Prostate gland (tissue), 2 donors: Measurements from ENCODE around the gene TEX9. TPM values are rescaled to one million over a fixed set of nuclear protein-coding genes. Genes with fewer than 3 reads are reported as not detected.

Experiments used
- DNase-seq: peaks from one replicate; pipeline ENCODE4 v3.0.0-alpha.2; 2019; ENCODE audit warnings: low spot score
- H3K27ac ChIP-seq, 2 donors: fragments of 200-600 bp; sonication (generic); 2 replicates each; pipeline ENCODE4 v1.5.1; 2017 to 2019
- H3K27me3 ChIP-seq: fragments of 200-600 bp; sonication (generic); replicated peaks from 2 replicates; pipeline ENCODE4 v1.5.1; 2019; ENCODE audit not compliant: insufficient read depth
- H3K36me3 ChIP-seq, 2 donors: fragments of 200-600 bp; sonication (generic); 1 replicate in 1 of 2; 2 replicates in 1 of 2; pipeline versions ENCODE4 v1.5.1 to v1.8.1; 2017 to 2019
- H3K4me1 ChIP-seq: fragments of 200-600 bp; sonication (generic); replicated peaks from 2 replicates; pipeline ENCODE4 v1.5.1; 2019
- H3K4me3 ChIP-seq, 2 donors: fragments of 200-600 bp; sonication (generic); 2 replicates each; pipeline ENCODE4 v1.5.1; 2017 to 2019
- H3K9me3 ChIP-seq: fragments of 200-600 bp; sonication (generic); 2 replicates; pipeline ENCODE4 v1.5.1; 2017
- POLR2A ChIP-seq: fragments of 450-650 bp; IDR thresholded peaks from one replicate; pipeline ENCODE4 v1.6.1; 2016; ENCODE audit warnings: antibody characterized with exemption, mild to moderate bottlenecking
- POLR2AphosphoS5 ChIP-seq: sonication (generic); formaldehyde crosslinking; IDR thresholded peaks from one replicate; pipeline ENCODE4 v1.6.1; 2017; ENCODE audit warnings: antibody characterized with exemption
- WGBS: methylation state at CpG from one replicate; pipeline ENCODE4 v1.1.5; 2018; 5-methylcytosine and 5-hydroxymethylcytosine counted together
- intact Hi-C: fragments of 100-400 bp; cut with DNase I; formaldehyde crosslinking; loops from one replicate; pipeline ENCODE4 v1.14.2; 2022
- total RNA-seq, 2 donors: library from RNA; depleted of rRNA; stranded (reverse); fragments of >200 nt; gene quantifications; one replicate each; pipeline ENCODE4 v1.1.0, GENCODE V29; 2016
- TF ChIP-seq, protein P1 (sequence below), 4 experiments: fragments of 200-600 bp in 2 of 4; fragments of 450-650 bp in 2 of 4; sonication (generic) in 2 of 4; IDR thresholded peaks; 1 replicate in 3 of 4; 2 replicates in 1 of 4; pipeline ENCODE4 v1.5.1; 2016 to 2019; ENCODE audit warnings: antibody characterized with exemption in 4 of 4, mild to moderate bottlenecking in 2 of 4, moderate library complexity in 2 of 4

TEX9 gene
- total RNA-seq, 2 donors from 2014 or later: 8.7 to 9.4 TPM

DNA sequence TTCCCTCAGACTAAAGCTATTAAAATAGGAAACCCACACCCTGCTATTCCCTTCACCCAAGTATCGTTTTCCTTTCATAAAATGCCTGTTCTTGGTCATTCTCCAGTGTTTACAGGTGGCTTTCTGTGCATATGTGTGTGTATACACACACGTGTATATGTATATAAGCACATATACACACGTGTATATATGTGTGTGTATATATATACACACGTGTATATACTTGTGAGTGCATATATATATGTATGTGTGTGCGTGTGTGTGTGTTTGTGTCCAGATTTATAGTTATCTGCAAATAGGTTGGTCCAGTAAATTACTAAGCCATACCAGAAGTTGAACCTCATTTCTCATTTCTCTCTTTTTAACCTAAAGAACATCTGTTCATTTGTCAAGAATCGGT, 15.7 kb upstream of the TEX9 start:
- no peak overlapping the region for H3K4me3 ChIP-seq
- no peaks in the 10 kb centered on the region for H3K4me1 ChIP-seq
- no peaks in the 10 kb centered on the region for H3K36me3 ChIP-seq
- WGBS: 86% methylated on average over 6 of the region's 6 CpGs
- no peaks in the 10 kb centered on the region for H3K27me3 ChIP-seq
- no peaks in the 10 kb centered on the region for H3K9me3 ChIP-seq
- TF ChIP-seq, protein P1, sequence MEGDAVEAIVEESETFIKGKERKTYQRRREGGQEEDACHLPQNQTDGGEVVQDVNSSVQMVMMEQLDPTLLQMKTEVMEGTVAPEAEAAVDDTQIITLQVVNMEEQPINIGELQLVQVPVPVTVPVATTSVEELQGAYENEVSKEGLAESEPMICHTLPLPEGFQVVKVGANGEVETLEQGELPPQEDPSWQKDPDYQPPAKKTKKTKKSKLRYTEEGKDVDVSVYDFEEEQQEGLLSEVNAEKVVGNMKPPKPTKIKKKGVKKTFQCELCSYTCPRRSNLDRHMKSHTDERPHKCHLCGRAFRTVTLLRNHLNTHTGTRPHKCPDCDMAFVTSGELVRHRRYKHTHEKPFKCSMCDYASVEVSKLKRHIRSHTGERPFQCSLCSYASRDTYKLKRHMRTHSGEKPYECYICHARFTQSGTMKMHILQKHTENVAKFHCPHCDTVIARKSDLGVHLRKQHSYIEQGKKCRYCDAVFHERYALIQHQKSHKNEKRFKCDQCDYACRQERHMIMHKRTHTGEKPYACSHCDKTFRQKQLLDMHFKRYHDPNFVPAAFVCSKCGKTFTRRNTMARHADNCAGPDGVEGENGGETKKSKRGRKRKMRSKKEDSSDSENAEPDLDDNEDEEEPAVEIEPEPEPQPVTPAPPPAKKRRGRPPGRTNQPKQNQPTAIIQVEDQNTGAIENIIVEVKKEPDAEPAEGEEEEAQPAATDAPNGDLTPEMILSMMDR (IDR thresholded peaks at IDR 0.05): no peak
- TF ChIP-seq POLR2AphosphoS5: no peak
- H3K27ac ChIP-seq: no peak overlapping the region
- intact Hi-C loops: no loop called here
- no peak for DNase-seq

DNA sequence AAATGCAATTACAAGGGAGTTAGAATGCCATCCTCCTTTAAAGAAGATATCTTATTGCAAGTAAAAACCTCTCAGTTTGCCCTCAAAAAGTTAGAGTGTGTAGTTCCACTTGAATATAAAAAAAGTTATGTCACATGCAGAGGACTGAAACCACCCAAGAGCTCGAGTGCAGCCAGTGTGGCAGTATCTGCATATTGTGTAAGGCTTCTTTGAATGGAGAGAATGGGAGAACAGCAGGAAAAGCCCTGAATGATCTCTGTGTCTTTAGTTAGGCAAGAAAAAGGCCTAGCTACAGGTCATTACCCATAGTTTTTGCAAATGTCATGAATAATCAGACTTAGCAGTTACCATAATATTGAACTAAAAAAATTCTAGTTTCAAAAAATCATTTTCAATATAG, 13.9 kb upstream of the TEX9 start:
- no peaks in the 10 kb centered on the region for H3K9me3 ChIP-seq
- no peak overlapping the region for H3K4me3 ChIP-seq
- intact Hi-C loops: no loop called here
- no peak for TF ChIP-seq POLR2A
- TF ChIP-seq POLR2AphosphoS5: no peak
- TF ChIP-seq, protein P1 (IDR thresholded peaks at IDR 0.05): no peak
- no peaks in the 10 kb centered on the region for H3K27me3 ChIP-seq
- no peaks in the 10 kb centered on the region for H3K4me1 ChIP-seq
- 35% methylated on average over 1 of the region's 1 CpG for WGBS
- no peaks in the 10 kb centered on the region for H3K36me3 ChIP-seq
- DNase-seq: no peak
- no peak overlapping the region for H3K27ac ChIP-seq

DNA sequence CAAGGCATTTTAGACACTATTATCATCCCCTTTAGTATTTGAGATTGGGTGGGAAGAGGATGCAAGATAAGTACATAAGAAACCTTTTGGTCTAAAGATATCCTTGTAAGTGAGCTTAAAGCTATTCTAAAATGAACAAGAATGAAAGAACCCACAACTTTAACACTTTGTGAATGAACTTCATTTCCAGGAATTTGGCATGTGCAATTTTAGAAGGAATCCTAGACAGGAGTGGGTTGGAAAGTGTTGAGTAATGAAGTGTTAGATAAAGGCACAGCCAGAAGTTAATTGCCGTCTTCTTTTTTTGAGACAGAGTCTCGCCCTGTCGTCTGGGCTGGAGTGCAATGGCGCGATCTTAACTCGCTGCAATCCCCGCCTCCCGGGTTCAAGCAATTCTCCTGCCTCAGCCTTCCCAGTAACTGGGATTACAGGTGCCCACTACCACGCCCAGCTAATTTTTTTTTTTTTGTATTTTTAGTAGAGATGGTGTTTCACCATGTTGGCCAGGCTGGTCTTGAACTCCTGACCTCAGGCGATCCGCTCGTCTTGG, 13.2 kb upstream of the TEX9 start:
- WGBS: 94% methylated on average over 12 of the region's 12 CpGs
- intact Hi-C loops: no loop called here
- TF ChIP-seq POLR2AphosphoS5: no peak
- TF ChIP-seq, protein P1 (IDR thresholded peaks at IDR 0.05): no peak
- no peak for TF ChIP-seq POLR2A

DNA sequence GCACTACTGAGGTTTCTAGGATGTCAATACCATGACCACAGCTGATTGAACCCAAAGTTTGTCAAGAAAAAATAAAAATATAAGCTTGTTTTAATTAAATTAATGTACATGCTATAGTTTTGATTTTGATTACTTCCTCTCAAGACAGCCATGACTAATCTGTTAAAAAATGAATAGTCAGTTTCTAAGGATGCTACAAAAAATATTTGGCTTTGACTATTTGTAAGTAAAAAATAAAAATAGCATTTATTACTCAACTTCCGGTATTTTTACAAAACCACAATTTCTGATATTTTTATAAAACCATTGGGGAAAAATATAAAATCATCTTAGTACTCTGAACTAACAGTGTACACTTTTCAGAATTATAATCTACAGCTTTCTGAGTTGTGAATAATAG, 12.1 kb upstream of the TEX9 start:
- TF ChIP-seq POLR2A: no peak
- TF ChIP-seq, protein P1 (IDR thresholded peaks at IDR 0.05): no peak
- no peak for TF ChIP-seq POLR2AphosphoS5
- Histone ChIP-seq H3K36me3 (no peaks in the 10 kb centered on the region), H3K9me3 (no peaks in the 10 kb centered on the region), H3K27ac (no peak overlapping the region), H3K4me1 (no peaks in the 10 kb centered on the region), H3K27me3 (no peaks in the 10 kb centered on the region), H3K4me3 (no peak overlapping the region)
- WGBS: 83% methylated on average over 1 of the region's 1 CpG
- intact Hi-C loops: no loop called here
- DNase-seq: no peak

More for the DNA sequence above, 13.2 kb upstream of the TEX9 start:
- DNase-seq: no peak
- Histone ChIP-seq H3K27ac (no peak overlapping the region), H3K36me3 (no peaks in the 10 kb centered on the region), H3K9me3 (no peaks in the 10 kb centered on the region), H3K4me3 (no peak overlapping the region), H3K27me3 (no peaks in the 10 kb centered on the region), H3K4me1 (no peaks in the 10 kb centered on the region)

DNA sequence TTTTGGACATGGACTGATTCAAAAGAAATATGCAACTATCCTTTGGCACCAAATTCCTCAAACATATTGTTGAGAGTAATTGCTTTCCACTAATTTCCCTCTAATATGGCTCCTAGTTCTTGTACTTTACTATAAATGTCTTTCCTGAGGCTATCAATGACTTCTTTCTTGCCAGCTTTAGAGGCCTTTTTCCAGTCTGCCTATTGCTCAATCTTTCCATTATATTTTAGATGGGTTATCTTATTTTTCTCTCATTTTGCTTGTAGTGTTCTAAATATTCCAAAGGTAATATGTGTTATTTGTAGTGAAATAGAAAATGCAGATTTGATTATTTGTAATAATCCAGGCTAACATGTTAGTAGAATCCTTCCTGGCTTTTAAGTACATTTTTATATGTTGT, 11.5 kb upstream of the TEX9 start:
- Histone ChIP-seq H3K4me1 (no peaks in the 10 kb centered on the region), H3K27me3 (no peaks in the 10 kb centered on the region), H3K9me3 (no peaks in the 10 kb centered on the region), H3K4me3 (no peak overlapping the region), H3K27ac (no peak overlapping the region), H3K36me3 (no peaks in the 10 kb centered on the region)
- TF ChIP-seq POLR2A (no peak), POLR2AphosphoS5 (no peak)
- TF ChIP-seq, protein P1 (IDR thresholded peaks at IDR 0.05): no peak
- no peak for DNase-seq
- intact Hi-C loops: no loop called here
